Activated naive CD4-positive, alpha-beta T cell treated with anti-CD3 and anti-CD28 coated beads for 36 hours (primary cell): Measurements from ENCODE around the gene PEX26. TPM values are rescaled to one million over a fixed set of nuclear protein-coding genes. Genes with fewer than 3 reads are reported as not detected.
"Not testable (repeated sequence)": the region's sequence is repeated elsewhere in the genome, so short reads cannot be mapped to it uniquely, and the experiment has no call there.

Source experiments
- CTCF ChIA-PET: fragments of 350-600 bp; sonication (Branson Sonifier 250); formaldehyde crosslinking; loops from one replicate; lab custom pipeline; 2021; ENCODE audit warnings: antibody characterized with exemption; lab: Charles Lee
- DNase-seq: peaks from one replicate; pipeline ENCODE4 v3.0.0-alpha.2; 2020
- H3K27ac Mint-ChIP-seq: one replicate; pipeline ENCODE4 v1.8.0; 2021; ENCODE audit warnings: mild to moderate bottlenecking, mixed read lengths
- H3K27me3 Mint-ChIP-seq: one replicate; pipeline ENCODE4 v1.8.0; 2021; ENCODE audit warnings: low read depth, mixed read lengths
- H3K36me3 Mint-ChIP-seq: one replicate; pipeline ENCODE4 v1.8.0; 2021; ENCODE audit warnings: low read depth, mixed read lengths
- H3K4me1 Mint-ChIP-seq: one replicate; pipeline ENCODE4 v1.8.0; 2021; ENCODE audit warnings: low read depth, mixed read lengths
- H3K4me3 Mint-ChIP-seq: one replicate; pipeline ENCODE4 v1.8.0; 2021; ENCODE audit warnings: mild to moderate bottlenecking, moderate library complexity, mixed read lengths
- H3K9me3 Mint-ChIP-seq: one replicate; pipeline ENCODE4 v1.8.0; 2021; ENCODE audit warnings: mixed read lengths
- intact Hi-C: fragments of 100-400 bp; cut with micrococcal nuclease; formaldehyde crosslinking; loops from one replicate; pipeline ENCODE4 v1.15.1; 2023
- total RNA-seq, 2 experiments: library from RNA; stranded (reverse); gene quantifications; one replicate each; pipeline ENCODE4 v1.2.3, GENCODE V29; 2021

Gene PEX26
- total RNA-seq, 2 experiments from 2014 or later, result 47.6 to 48.2 TPM

DNA sequence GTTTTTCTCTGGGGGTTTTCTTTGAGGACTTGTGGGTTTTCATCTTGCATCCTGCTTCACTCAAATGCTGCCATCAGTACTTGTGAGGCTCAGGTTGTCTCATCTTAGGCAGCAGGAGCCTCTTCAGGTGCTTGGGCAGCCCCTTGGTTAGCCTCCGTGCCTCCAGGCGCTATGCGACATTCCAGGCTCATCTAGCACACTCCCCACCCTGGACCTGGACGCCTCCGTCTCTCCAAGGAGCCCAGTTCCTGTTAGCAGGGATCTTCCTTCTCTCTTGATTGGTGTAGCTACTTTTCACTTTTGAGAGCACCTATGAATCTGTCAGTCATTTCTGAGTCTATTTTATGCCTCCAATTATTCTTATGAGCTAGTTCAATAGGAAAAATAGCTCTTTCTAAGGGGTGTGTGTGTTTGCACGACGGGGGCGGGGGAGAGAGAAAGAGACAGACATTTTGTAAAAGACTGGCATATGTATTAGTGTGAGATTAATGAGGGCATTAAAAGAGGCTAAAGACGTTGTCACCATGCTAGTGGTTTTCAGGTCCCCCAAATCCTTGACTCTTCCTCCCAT lies 40.6 kb downstream of the PEX26 start:
- no peak overlapping the region for H3K4me3 Mint-ChIP-seq
- H3K9me3 Mint-ChIP-seq, result no peaks in the 10 kb centered on the region
- H3K36me3 Mint-ChIP-seq, result no peaks in the 10 kb centered on the region
- peaks cover 5% of the 10 kb centered on the region for H3K27me3 Mint-ChIP-seq
- no peak for DNase-seq
- H3K4me1 Mint-ChIP-seq, result peaks cover 12% of the 10 kb centered on the region
- CTCF ChIA-PET, result interaction anchor here (0.6 to 1.1 kb wide), 2 partner anchors 11 to 250 kb away, joined by 3 read pairs; no protein-coding TSS in a partner anchor
- H3K27ac Mint-ChIP-seq, result no peak overlapping the region
- intact Hi-C loops, result no loop called here

DNA sequence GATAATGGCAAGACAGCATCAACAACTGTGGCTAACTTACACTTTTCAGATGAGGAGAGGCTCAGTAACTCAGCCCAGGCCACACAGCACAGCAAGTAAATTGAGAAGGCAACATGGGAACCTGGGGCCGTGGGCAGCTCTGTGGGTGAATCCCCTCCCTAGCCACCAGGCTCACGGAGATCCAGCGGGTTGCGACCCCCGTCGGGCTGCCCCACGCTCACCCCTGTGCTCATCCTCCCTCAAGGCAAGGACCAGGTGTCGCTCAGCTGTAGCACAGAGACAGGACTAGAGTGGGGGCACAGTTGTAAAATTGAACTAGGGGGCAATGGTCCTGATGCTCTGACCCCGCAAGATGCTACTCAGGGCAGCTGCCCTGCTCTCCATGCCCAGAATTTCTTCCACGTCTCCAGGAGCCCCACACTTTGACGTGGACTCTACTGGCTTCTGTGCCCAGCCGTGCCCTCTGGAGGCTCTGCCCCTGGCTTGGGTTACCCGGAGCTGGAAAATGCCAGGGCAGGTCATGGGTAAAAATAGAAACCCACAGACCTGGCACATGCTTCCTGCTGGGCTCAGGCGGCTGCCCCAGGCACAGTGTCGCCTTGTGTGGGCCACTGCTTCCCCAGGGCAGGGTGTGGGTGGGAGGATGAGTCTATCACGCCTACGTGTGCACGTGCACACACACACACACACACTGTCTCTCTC lies 41.8 kb downstream of the PEX26 start:
- Mint-ChIP-seq H3K36me3 (no peaks in the 10 kb centered on the region), H3K4me1 (peaks cover 3% of the 10 kb centered on the region), H3K9me3 (no peaks in the 10 kb centered on the region), H3K27ac (no peak overlapping the region), H3K4me3 (no peak overlapping the region), H3K27me3 (no peaks in the 10 kb centered on the region)
- intact Hi-C loops, result no loop called here
- CTCF ChIA-PET, result interaction anchor here (0.9 kb wide), 1 partner anchor 44 kb away, joined by 3 read pairs; no protein-coding TSS in a partner anchor
- no peak for DNase-seq

GRCh38 chr22:18120857-18121256 lies 43.1 kb downstream of the PEX26 start:
- Mint-ChIP-seq H3K27ac (no peak overlapping the region), H3K27me3 (no peaks in the 10 kb centered on the region), H3K9me3 (no peaks in the 10 kb centered on the region), H3K36me3 (no peaks in the 10 kb centered on the region), H3K4me3 (no peak overlapping the region), H3K4me1 (peaks cover 3% of the 10 kb centered on the region)
- CTCF ChIA-PET, result no interaction called here
- intact Hi-C loops, result no loop called here
- DNase-seq, result no peak

DNA sequence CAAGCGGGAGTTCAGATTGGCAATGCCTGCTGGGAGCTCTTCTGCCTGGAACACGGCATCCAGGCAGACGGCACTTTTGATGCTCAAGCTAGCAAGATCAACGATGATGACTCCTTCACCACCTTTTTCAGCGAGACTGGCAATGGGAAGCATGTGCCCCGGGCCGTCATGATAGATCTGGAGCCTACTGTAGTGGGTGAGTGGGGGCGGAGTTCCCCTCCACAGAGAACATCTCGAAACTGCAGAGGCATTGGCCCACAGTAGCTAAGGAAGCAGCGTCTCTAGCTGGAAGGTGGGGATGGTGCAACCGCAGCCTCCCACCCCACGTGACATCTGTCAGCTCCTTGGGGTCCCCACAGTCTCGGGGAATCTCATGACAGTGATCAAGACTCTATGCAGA lies 43.7 kb downstream of the PEX26 start:
- Mint-ChIP-seq H3K27me3 (no peaks in the 10 kb centered on the region), H3K4me1 (peaks cover 3% of the 10 kb centered on the region), H3K9me3 (no peaks in the 10 kb centered on the region), H3K36me3 (peaks cover 2% of the 10 kb centered on the region), H3K4me3 (no peak overlapping the region), H3K27ac (no peak overlapping the region)
- CTCF ChIA-PET, result no interaction called here
- DNase-seq, result no peak
- intact Hi-C loops, result no loop called here

DNA sequence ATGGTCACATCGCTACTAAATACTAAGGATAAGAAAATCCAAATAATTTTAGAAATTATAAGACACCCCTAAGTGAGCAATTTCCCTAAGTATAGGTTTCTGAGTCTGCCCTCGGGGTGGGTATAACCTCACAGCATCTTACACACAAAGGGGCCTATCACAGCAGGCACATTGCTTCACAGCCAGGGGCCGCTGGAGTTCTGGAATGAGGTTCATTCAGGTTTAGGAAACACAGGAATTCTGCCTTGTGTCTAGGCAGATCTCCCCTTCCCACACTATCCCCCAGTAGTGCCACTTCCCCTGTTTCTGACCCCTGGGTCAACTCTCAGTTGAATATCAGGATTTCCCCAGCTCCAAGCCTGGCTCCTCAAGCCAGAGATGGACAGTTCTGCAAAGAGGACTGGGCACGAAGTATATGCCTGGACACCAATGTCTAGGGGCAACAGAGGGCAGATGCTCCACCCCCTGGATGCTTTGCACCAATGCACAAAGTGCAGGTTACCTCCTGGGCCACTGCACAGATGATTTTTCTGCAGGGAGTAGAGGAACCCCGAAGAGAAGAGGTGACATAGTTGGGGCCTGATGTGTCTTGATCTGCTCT lies 44.3 kb downstream of the PEX26 start:
- H3K36me3 Mint-ChIP-seq, result peaks cover 4% of the 10 kb centered on the region
- CTCF ChIA-PET, result no interaction called here
- H3K9me3 Mint-ChIP-seq, result no peaks in the 10 kb centered on the region
- no peak for DNase-seq
- H3K4me3 Mint-ChIP-seq, result no peak overlapping the region
- H3K27ac Mint-ChIP-seq, result no peak overlapping the region
- peaks cover 3% of the 10 kb centered on the region for H3K4me1 Mint-ChIP-seq
- intact Hi-C loops, result no loop called here
- no peaks in the 10 kb centered on the region for H3K27me3 Mint-ChIP-seq

DNA sequence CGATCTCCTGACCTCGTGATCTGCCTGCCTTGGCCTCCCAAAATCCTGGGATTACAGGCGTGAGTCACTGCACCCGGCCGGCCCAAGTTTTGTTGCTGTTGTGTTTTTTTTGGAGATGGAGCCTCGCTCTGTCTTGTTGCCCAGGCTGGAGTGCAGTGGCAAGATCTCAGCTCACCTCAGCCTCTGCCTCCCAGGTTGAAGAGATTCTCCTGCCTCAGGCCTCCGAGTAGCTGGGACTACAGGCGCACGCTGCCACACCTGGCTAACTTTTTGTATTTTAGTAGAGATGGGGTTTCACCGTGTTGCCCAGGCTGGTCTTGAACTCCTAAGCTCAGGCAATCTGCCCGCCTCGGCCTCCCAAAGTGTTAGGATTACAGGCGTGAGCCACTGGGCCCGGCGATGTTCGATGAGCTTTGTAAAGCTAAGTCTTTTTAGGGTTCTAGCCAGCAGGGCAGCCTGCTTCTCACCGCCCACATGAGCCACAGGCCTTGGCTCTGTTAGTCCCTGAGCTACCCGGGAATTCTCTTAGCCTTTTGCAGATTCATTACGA lies 45.8 kb downstream of the PEX26 start:
- H3K4me3 Mint-ChIP-seq, H3K27ac Mint-ChIP-seq, H3K27me3 Mint-ChIP-seq, H3K9me3 Mint-ChIP-seq, DNase-seq, H3K4me1 Mint-ChIP-seq, CTCF ChIA-PET, H3K36me3 Mint-ChIP-seq, intact Hi-C loops: not testable (repeated sequence)

DNA sequence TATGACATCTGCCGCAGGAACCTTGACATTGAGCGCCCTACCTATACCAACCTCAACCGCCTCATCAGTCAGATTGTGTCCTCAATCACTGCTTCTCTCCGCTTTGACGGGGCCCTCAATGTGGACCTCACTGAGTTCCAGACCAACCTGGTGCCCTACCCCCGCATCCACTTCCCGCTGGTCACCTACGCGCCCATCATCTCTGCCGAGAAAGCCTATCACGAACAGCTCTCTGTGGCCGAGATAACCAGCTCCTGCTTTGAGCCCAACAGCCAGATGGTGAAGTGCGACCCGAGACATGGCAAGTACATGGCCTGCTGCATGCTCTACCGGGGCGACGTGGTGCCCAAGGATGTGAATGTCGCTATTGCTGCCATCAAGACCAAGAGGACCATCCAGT lies 48.8 kb downstream of the PEX26 start:
- Mint-ChIP-seq H3K4me3 (no peak overlapping the region), H3K36me3 (peaks cover 6% of the 10 kb centered on the region), H3K27ac (no peak overlapping the region), H3K4me1 (no peaks in the 10 kb centered on the region), H3K9me3 (no peaks in the 10 kb centered on the region), H3K27me3 (no peaks in the 10 kb centered on the region)
- no peak for DNase-seq
- CTCF ChIA-PET, result interaction anchor here (1.4 kb wide), 1 partner anchor 50 kb away, joined by 4 read pairs; no protein-coding TSS in a partner anchor
- intact Hi-C loops, result no loop called here

GRCh38 chr22:18130018-18130417 lies 52.2 kb downstream of the PEX26 start:
- H3K4me1 Mint-ChIP-seq, result no peaks in the 10 kb centered on the region
- intact Hi-C loops, result no loop called here

DNA sequence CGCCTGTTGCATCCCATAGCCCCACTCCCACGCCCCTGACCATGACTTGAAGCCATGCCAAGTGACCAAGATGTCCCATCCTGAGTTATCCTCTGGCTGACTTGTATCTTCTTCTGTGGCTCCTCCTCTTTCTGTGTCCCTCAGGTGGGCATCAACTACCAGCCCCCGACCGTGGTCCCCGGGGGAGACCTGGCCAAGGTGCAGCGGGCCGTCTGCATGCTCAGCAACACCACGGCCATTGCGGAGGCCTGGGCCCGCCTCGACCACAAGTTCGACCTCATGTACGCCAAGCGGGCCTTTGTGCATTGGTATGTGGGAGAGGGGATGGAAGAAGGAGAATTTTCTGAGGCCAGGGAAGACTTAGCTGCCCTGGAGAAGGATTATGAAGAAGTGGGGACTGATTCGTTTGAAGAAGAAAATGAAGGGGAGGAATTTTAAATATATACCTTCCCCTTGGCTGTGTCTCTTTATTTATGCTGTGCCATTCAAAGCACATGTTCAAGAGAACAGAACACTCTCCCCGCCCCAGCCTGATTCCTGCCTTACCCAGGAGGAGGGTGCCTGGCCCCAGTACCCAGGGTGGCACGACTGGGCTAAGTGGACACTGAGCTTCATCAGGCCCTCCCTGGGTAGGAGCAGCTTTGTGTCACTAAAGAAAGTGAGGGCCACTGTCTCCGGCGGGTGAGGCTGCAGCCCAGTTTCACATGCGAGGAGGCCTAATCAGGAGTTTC lies 53.1 kb downstream of the PEX26 start:
- H3K9me3 Mint-ChIP-seq, result no peaks in the 10 kb centered on the region
- DNase-seq, result no peak
- no peaks in the 10 kb centered on the region for H3K4me1 Mint-ChIP-seq
- intact Hi-C loops, result no loop called here
- H3K36me3 Mint-ChIP-seq, result peaks cover 6% of the 10 kb centered on the region
- no peak overlapping the region for H3K27ac Mint-ChIP-seq
- CTCF ChIA-PET, result no interaction called here
- no peaks in the 10 kb centered on the region for H3K27me3 Mint-ChIP-seq
- no peak overlapping the region for H3K4me3 Mint-ChIP-seq

More at GRCh38 chr22:18130018-18130417, 52.2 kb downstream of the PEX26 start:
- H3K27ac Mint-ChIP-seq, result no peak overlapping the region
- no peak for DNase-seq
- CTCF ChIA-PET, result no interaction called here
- no peaks in the 10 kb centered on the region for H3K9me3 Mint-ChIP-seq
- peaks cover 6% of the 10 kb centered on the region for H3K36me3 Mint-ChIP-seq
- H3K4me3 Mint-ChIP-seq, result no peak overlapping the region
- no peaks in the 10 kb centered on the region for H3K27me3 Mint-ChIP-seq

DNA sequence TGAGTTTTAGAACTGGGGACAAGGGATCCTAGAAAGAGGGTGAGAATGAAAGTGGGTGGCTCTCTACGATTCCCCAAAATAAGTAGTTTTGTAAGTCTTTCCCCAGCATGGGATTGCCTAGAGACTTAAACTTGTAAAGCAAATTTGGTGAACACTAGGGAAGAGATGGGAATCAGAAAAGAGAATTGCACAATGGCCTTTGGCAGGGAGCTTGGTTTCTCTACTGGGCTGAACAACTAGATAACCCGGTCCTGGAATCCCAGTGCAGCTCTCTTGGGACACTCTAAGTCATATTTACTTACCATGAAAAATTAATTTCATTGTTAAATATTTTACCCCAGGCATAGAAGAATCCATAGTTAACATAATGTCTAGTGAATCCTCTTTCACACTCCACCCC lies 55.7 kb downstream of the PEX26 start:
- H3K9me3 Mint-ChIP-seq, result no peaks in the 10 kb centered on the region
- CTCF ChIA-PET, result no interaction called here
- H3K4me3 Mint-ChIP-seq, result no peak overlapping the region
- H3K27me3 Mint-ChIP-seq, result no peaks in the 10 kb centered on the region
- H3K27ac Mint-ChIP-seq, result no peak overlapping the region
- peaks cover 3% of the 10 kb centered on the region for H3K36me3 Mint-ChIP-seq
- no peaks in the 10 kb centered on the region for H3K4me1 Mint-ChIP-seq
- intact Hi-C loops, result no loop called here
- no peak for DNase-seq

DNA sequence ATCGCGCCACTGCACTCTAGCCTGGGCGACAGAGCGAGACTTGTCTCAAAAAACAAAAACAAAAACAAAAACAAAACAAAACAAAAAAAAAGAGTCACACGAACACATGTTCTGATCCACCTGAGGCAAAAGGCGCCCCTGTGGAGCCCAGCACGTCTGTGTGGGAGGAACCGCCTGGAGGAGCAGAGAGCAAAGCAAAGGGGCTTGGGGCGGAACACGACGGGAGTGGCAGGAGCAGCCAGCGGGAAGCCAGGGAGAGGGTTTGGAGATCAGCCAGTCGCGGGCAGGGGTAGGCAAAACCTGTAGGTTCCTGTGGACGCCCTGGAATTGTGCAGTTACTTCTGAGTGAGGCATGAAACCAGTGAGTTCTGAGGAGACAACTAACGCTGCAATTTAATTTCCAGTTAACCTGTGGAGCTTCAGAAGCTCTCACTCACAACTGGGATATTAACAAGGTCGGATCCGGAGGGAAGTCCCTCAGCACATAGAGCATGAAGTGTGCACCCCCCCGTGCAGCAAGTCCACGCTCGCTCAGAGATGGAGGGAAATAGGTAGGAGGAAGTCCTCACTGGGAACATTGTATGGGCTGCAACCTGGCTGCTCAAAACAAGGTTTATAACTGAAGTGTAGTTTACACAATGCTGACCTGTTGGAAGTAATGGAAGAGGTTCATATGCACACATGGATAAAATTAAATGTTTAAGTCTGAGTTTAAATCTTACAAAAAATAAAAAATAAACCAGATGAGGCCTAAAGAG lies 59.0 kb downstream of the PEX26 start:
- Mint-ChIP-seq H3K27ac (no peak overlapping the region), H3K36me3 (no peaks in the 10 kb centered on the region), H3K27me3 (no peaks in the 10 kb centered on the region), H3K9me3 (no peaks in the 10 kb centered on the region), H3K4me1 (no peaks in the 10 kb centered on the region), H3K4me3 (no peak overlapping the region)
- CTCF ChIA-PET, result no interaction called here
- intact Hi-C loops, result no loop called here
- no peak for DNase-seq

GRCh38 chr22:18141004-18141403 lies 63.2 kb downstream of the PEX26 start:
- CTCF ChIA-PET, H3K27me3 Mint-ChIP-seq, intact Hi-C loops, DNase-seq, H3K4me3 Mint-ChIP-seq, H3K4me1 Mint-ChIP-seq, H3K36me3 Mint-ChIP-seq, H3K9me3 Mint-ChIP-seq, H3K27ac Mint-ChIP-seq: not testable (repeated sequence)
